Lower leg skin (tissue), 3 donors: ENCODE data around the gene CENPK.

ENCODE experiments used
- CTCF ChIP-seq, 3 donors: fragments of 450-650 bp; IDR thresholded peaks; one replicate each; pipeline ENCODE4 v1.5.1; 2016; ENCODE audit warnings: antibody characterized with exemption in 3 of 3, mild to moderate bottlenecking in 3 of 3, moderate library complexity in 2 of 3
- POLR2A ChIP-seq, 2 donors: fragments of 450-650 bp; IDR thresholded peaks; one replicate each; pipeline ENCODE4 v1.6.1; 2016 to 2017; ENCODE audit warnings: antibody characterized with exemption in 2 of 2, mild to moderate bottlenecking in 1 of 2, moderate library complexity in 1 of 2

GRCh38 chr5:65556181-65556580 is 6.8 kb downstream of the CENPK start:
- no peak for TF ChIP-seq POLR2A (IDR thresholded peaks at IDR 0.05)
- no peak for TF ChIP-seq CTCF (IDR thresholded peaks at IDR 0.05)
